Mammary epithelial cell (primary cell): ENCODE results near the gene RELA.

Source experiments
- EZH2 ChIP-seq: IDR thresholded peaks from 2 replicates; pipeline ENCODE4 v1.6.1; 2012; ENCODE audit warnings: low read length, inconsistent platforms, borderline replicate concordance
- TF ChIP-seq, protein P1 (sequence below), 2 donors: IDR thresholded peaks in 1 of 2; conservative IDR thresholded peaks in 1 of 2; 2 replicates each; pipeline ENCODE4 v1.5.1; 2011 to 2012; ENCODE audit warnings: inconsistent platforms in 2 of 2, low read length in 2 of 2, mild to moderate bottlenecking in 2 of 2, control low read depth in 1 of 2, low read depth in 1 of 2; ENCODE audit not compliant: insufficient read depth in 1 of 2; ENCODE audit errors: extremely low read depth in 1 of 2

- no peak for TF ChIP-seq EZH2
- TF ChIP-seq, protein P1, sequence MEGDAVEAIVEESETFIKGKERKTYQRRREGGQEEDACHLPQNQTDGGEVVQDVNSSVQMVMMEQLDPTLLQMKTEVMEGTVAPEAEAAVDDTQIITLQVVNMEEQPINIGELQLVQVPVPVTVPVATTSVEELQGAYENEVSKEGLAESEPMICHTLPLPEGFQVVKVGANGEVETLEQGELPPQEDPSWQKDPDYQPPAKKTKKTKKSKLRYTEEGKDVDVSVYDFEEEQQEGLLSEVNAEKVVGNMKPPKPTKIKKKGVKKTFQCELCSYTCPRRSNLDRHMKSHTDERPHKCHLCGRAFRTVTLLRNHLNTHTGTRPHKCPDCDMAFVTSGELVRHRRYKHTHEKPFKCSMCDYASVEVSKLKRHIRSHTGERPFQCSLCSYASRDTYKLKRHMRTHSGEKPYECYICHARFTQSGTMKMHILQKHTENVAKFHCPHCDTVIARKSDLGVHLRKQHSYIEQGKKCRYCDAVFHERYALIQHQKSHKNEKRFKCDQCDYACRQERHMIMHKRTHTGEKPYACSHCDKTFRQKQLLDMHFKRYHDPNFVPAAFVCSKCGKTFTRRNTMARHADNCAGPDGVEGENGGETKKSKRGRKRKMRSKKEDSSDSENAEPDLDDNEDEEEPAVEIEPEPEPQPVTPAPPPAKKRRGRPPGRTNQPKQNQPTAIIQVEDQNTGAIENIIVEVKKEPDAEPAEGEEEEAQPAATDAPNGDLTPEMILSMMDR (conservative IDR thresholded peaks at IDR 0.05 in 1 of 2, IDR thresholded peaks at IDR 0.05 in 1 of 2; ENCODE audit: extremely low read depth in 1 of 2, insufficient read depth in 1 of 2, low read depth in 1 of 2, low read length in 2 of 2), result no peak
Measured at GRCh38 chr11:65616575-65617001, 46.1 kb downstream of the RELA start.
